DOHH2 (cell line): ENCODE data around the gene TRPC4AP.

Source experiments
- EZH2phosphoT487 ChIP-seq: fragments of 200-600 bp; sonication (generic); IDR thresholded peaks from 2 replicates; pipeline ENCODE4 v1.6.1; 2017; ENCODE audit warnings: borderline replicate concordance, mild to moderate bottlenecking, antibody characterized with exemption, low read length, moderate library complexity, mixed read lengths
- TF ChIP-seq, protein P1 (sequence below): fragments of 200-600 bp; sonication (generic); IDR thresholded peaks from one replicate; pipeline ENCODE4 v1.5.1; 2014; ENCODE audit warnings: antibody characterized with exemption, mild to moderate bottlenecking, low read depth, low read length; ENCODE audit not compliant: poor library complexity, severe bottlenecking

DNA sequence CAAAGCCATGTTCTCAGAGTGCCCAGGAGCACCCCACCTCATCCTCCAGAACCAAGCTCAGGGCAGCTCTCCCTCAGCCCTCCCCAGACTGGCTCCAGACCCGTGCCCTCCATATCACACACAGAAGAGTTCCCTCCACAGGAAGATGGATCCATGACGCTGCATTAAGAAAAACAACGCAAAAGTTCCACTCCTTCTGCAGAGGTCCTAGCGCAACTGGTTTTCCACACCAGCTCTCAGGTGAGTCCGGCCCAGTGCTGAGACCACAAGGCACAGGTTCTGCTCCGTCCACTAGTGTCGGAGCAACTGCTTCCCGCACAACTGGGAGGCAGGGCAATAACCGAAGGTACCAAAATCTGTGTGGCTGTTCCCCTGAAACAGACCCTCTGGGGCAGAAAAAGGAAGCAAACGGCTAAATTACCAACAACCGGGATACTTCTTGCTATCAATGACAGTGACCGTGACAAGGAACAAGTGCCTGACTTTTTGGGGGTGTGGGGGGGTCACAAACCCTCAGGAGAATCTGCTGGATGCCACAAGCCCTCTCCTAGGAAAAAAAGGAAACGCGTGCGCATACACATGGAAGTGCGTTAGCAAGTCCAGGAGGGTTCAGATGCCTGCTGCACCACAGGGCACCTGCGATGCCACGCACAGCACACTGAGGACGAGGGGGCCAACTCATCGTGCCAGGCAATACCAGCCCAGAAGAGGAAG is 87.7 kb downstream of the TRPC4AP start:
- TF ChIP-seq, protein P1, sequence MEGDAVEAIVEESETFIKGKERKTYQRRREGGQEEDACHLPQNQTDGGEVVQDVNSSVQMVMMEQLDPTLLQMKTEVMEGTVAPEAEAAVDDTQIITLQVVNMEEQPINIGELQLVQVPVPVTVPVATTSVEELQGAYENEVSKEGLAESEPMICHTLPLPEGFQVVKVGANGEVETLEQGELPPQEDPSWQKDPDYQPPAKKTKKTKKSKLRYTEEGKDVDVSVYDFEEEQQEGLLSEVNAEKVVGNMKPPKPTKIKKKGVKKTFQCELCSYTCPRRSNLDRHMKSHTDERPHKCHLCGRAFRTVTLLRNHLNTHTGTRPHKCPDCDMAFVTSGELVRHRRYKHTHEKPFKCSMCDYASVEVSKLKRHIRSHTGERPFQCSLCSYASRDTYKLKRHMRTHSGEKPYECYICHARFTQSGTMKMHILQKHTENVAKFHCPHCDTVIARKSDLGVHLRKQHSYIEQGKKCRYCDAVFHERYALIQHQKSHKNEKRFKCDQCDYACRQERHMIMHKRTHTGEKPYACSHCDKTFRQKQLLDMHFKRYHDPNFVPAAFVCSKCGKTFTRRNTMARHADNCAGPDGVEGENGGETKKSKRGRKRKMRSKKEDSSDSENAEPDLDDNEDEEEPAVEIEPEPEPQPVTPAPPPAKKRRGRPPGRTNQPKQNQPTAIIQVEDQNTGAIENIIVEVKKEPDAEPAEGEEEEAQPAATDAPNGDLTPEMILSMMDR = no peak
- TF ChIP-seq EZH2phosphoT487 = no peak
